Transverse colon (tissue), 4 donors: Measurements from ENCODE around the gene SKAP2.

ENCODE experiments used
- CTCF ChIP-seq, 5 experiments: fragments of 200-600 bp in 3 of 5; fragments of 450-650 bp in 2 of 5; sonication (generic) in 3 of 5; IDR thresholded peaks; 1 replicate in 2 of 5; 2 replicates in 3 of 5; pipeline ENCODE4 v1.5.1; 2016 to 2017; ENCODE audit warnings: antibody characterized with exemption in 5 of 5, inconsistent platforms in 3 of 5, mild to moderate bottlenecking in 2 of 5, moderate library complexity in 1 of 5
- EP300 ChIP-seq: sonication (generic); formaldehyde crosslinking; IDR thresholded peaks from one replicate; pipeline ENCODE4 v1.6.1; 2017; ENCODE audit warnings: antibody characterized with exemption, low read depth
- POLR2A ChIP-seq: fragments of 450-650 bp; IDR thresholded peaks from one replicate; pipeline ENCODE4 v1.6.1; 2016; ENCODE audit warnings: antibody characterized with exemption, mild to moderate bottlenecking, moderate library complexity
- POLR2AphosphoS5 ChIP-seq, 3 donors: sonication (generic); formaldehyde crosslinking; IDR thresholded peaks; one replicate each; pipeline ENCODE4 v1.6.1; 2016; ENCODE audit warnings: antibody characterized with exemption in 3 of 3

- TF ChIP-seq CTCF (IDR thresholded peaks at IDR 0.05): no peak
- TF ChIP-seq EP300: no peak
- no peak for TF ChIP-seq POLR2AphosphoS5 (IDR thresholded peaks at IDR 0.05)
- TF ChIP-seq POLR2A: no peak
These were observed 170.2 kb downstream of the SKAP2 start for GRCh38 chr7:26694141-26694540.
